ENCODE data around the gene DCDC2B.

DNA sequence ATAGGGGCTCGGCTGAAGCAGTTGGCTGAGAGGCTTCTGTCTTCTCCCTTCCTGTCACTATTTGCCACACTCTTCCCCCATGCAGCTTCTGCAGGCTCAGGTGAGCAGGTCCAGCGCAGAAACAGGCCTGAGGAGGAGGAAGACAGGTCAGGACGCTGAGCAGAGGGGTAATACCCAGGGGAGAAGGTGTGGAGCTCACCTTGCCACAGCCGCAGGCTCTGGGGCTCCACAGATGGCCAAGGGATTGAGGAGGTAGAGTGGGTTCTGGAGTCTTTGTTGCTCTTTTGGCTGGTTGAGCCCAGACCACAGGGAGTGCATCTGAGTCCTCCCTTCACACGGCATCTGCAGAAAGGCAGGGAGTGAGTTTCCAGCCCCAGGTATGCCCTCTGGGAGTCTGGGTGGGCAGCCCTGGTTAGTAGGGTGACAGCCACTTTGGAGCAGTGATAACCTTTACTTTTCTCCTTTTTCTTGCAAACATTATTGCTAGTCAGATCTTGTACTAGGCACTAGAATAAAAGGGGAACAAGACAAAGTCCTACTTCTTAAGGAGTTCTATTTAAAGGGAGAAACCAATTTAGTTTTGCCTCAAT lies 23.0 kb downstream of the DCDC2B start:
- TF ChIP-seq, protein P1, sequence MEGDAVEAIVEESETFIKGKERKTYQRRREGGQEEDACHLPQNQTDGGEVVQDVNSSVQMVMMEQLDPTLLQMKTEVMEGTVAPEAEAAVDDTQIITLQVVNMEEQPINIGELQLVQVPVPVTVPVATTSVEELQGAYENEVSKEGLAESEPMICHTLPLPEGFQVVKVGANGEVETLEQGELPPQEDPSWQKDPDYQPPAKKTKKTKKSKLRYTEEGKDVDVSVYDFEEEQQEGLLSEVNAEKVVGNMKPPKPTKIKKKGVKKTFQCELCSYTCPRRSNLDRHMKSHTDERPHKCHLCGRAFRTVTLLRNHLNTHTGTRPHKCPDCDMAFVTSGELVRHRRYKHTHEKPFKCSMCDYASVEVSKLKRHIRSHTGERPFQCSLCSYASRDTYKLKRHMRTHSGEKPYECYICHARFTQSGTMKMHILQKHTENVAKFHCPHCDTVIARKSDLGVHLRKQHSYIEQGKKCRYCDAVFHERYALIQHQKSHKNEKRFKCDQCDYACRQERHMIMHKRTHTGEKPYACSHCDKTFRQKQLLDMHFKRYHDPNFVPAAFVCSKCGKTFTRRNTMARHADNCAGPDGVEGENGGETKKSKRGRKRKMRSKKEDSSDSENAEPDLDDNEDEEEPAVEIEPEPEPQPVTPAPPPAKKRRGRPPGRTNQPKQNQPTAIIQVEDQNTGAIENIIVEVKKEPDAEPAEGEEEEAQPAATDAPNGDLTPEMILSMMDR (IDR thresholded peaks at IDR 0.05; ENCODE audit: low read depth, low read length, poor library complexity, severe bottlenecking) = no peak
- no peak for TF ChIP-seq EZH2phosphoT487 (IDR thresholded peaks at IDR 0.05; ENCODE audit: borderline replicate concordance, low read length)
